HL-60 (cell line): ENCODE data around the gene PNPLA7.

Source experiments
- DNase-seq, 2 experiments: peaks; one replicate each; pipeline ENCODE4 v3.0.0-alpha.2; 2010 to 2020; ENCODE audit warnings: low read depth in 1 of 2, low spot score in 1 of 2
- H3K27ac ChIP-seq: fragments of 250-450 bp; sonication (Bioruptor Pico); replicated peaks from 2 replicates; pipeline ENCODE4 v1.5.1; 2020; ENCODE audit warnings: mild to moderate bottlenecking, moderate library complexity
- H3K27me3 ChIP-seq: fragments of 250-450 bp; sonication (Bioruptor Pico); 2 replicates; pipeline ENCODE4 v1.5.1; 2021; ENCODE audit warnings: mild to moderate bottlenecking, moderate library complexity; ENCODE audit not compliant: insufficient read depth, poor library complexity, severe bottlenecking
- H3K4me3 ChIP-seq: replicated peaks from 2 replicates; pipeline ENCODE4 v1.5.1; 2011; ENCODE audit warnings: mild to moderate bottlenecking, control low read depth, low read length; ENCODE audit not compliant: insufficient read depth
- GABPA ChIP-seq: IDR thresholded peaks from 2 replicates; pipeline ENCODE4 v1.6.1; 2012; ENCODE audit warnings: low read depth
- POLR2AphosphoS5 ChIP-seq: IDR thresholded peaks from 2 replicates; pipeline ENCODE4 v1.6.1; 2012; ENCODE audit warnings: low read depth
- REST ChIP-seq: IDR thresholded peaks from 2 replicates; pipeline ENCODE4 v1.6.1; 2012; ENCODE audit warnings: low read depth; ENCODE audit not compliant: insufficient replicate concordance
- SPI1 ChIP-seq: IDR thresholded peaks from 2 replicates; pipeline ENCODE4 v1.6.1; 2012; ENCODE audit warnings: low read depth, mild to moderate bottlenecking, borderline replicate concordance
- TF ChIP-seq, protein P1 (sequence below): IDR thresholded peaks from one replicate; pipeline ENCODE4 v1.5.1; 2011; ENCODE audit warnings: low read length, control low read depth, inconsistent platforms; ENCODE audit not compliant: insufficient read depth

The PNPLA7 gene

DNA sequence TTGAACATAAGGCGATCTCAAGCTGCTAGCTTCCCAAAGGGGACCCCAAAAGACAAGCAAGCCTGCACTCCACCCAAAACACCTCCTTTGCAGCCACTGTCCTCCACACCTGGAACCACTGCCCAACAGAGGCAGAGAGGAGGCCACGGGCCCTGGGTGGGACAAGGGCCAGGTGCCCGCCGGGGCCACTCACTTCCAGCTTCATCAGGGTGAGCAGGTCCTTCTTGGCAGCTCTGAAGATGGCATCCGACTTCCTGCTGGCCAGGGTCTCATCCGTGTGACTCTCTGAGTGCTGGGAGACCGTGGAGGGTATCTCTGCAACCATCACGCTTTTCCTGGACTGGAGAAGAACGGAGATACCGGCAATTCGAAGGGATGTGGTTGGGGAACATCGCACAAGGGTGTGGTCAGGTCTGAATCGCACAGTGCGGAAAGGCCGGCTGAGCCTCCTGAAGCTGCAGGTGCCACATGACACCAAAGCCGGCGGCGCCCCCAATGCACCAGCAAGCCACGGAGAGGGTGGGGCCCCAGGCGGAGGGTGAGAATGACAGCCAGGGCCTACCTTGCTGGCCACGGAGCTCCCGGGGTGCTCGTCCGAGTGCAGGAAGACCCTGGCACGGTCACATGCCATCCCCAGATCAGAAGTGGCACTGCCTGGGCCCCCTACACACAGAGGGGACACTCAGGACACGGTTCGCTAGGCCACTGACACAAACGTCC, 44.6 kb downstream of the PNPLA7 start:
- Histone ChIP-seq H3K27ac (no peak overlapping the region), H3K4me3 (no peak overlapping the region), H3K27me3 (no peaks in the 10 kb centered on the region)
- no peak for DNase-seq
- no peak for TF ChIP-seq POLR2AphosphoS5
- TF ChIP-seq, protein P1, sequence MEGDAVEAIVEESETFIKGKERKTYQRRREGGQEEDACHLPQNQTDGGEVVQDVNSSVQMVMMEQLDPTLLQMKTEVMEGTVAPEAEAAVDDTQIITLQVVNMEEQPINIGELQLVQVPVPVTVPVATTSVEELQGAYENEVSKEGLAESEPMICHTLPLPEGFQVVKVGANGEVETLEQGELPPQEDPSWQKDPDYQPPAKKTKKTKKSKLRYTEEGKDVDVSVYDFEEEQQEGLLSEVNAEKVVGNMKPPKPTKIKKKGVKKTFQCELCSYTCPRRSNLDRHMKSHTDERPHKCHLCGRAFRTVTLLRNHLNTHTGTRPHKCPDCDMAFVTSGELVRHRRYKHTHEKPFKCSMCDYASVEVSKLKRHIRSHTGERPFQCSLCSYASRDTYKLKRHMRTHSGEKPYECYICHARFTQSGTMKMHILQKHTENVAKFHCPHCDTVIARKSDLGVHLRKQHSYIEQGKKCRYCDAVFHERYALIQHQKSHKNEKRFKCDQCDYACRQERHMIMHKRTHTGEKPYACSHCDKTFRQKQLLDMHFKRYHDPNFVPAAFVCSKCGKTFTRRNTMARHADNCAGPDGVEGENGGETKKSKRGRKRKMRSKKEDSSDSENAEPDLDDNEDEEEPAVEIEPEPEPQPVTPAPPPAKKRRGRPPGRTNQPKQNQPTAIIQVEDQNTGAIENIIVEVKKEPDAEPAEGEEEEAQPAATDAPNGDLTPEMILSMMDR = no peak
- no peak for TF ChIP-seq SPI1
- no peak for TF ChIP-seq REST
- no peak for TF ChIP-seq GABPA

DNA sequence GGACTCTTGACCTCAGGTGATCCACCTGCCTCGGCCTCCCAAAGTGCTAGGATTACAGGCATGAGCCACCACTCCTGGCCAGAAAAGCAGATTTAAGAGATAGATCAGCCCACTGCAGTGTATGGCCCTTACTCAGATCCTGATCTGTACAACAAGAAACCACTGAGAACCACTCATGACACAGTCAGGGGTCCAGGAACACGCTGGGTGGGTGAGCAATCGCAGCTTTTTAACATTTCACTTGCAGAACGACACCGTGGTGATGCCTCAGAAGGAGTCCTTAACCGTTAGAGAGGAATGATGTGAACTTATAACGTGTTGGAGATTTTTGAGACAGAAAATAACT, 45.8 kb downstream of the PNPLA7 start:
- Histone ChIP-seq H3K4me3 (no peak overlapping the region), H3K27me3 (no peaks in the 10 kb centered on the region), H3K27ac (no peak overlapping the region)
- TF ChIP-seq GABPA (no peak), POLR2AphosphoS5 (no peak), REST (no peak), SPI1 (no peak)
- TF ChIP-seq, protein P1 = no peak
- no peak for DNase-seq

- Histone ChIP-seq H3K4me3 (no peak overlapping the region), H3K27ac (no peak overlapping the region), H3K27me3 (no peaks in the 10 kb centered on the region)
- DNase-seq = no peak
- TF ChIP-seq REST (no peak), POLR2AphosphoS5 (no peak), GABPA (no peak), SPI1 (no peak)
- TF ChIP-seq, protein P1 = no peak
These were observed 47.9 kb downstream of the PNPLA7 start for GRCh38 chr9:137502008-137502911.
